ENCODE measurements around the gene TMEM255A.

The TMEM255A gene

GRCh38 chrX:120306630-120307029, 4.6 kb downstream of the TMEM255A start:
- DNase-seq: no peak

DNA sequence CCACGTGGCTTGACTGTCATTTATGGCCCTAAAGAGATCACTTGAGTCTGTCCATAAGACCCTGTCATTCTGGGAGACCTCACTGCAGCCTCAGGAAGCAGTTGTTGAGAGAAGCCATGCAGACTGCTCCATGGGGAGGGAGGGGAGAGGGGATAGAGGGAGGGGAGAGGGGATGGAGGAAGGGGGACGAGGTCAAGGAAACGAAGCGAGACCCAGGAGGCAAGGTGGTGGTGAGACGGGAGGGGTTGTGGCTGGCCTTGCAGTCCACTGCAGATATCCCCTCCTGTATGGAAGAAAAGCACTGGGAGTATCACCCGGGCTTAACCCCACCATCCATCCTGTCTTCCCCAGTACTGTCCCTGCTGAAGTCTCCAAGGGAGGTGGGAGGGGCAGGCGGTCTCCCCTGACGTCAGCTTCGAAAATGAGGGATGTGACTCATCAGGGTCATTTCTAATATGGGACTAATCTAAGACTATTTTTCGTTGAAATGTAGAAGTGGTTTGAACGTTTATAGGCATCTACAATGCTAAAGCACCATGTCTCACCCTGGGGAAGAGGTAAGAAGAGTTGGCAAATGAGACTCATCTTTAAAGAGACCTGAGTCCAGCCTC, 5.6 kb downstream of the TMEM255A start:
- DNase-seq: peak in 3 of 4 experiments; percentile 48 to 58 (median 56)

GRCh38 chrX:120304256-120304655, 7.0 kb downstream of the TMEM255A start:
- peak in 3 of 4 experiments; percentile 32 to 55 (median 35) for DNase-seq

GRCh38 chrX:120302434-120302833, 8.8 kb downstream of the TMEM255A start:
- peak; percentile 15 to 84 (median 67) for DNase-seq

DNA sequence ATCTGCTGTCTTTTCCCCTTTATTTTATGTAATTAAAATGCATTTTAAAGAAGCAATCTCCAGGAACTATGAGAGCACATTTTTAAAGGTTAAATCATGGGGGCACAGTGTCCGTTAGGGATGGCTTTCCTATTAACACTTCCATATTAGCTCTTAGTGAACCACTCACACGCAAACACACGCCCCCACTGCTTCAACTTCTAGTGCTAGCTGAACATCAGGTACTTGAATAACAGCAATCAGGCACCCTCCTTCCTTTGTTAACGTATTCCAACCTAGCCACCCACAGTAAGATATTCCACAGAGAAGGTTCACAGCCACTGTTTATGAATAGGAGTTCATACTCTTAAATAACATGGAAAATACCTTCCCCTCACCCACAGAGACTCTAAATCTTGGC, 9.3 kb downstream of the TMEM255A start:
- DNase-seq: peak in 1 of 4 experiments; percentile 34

DNA sequence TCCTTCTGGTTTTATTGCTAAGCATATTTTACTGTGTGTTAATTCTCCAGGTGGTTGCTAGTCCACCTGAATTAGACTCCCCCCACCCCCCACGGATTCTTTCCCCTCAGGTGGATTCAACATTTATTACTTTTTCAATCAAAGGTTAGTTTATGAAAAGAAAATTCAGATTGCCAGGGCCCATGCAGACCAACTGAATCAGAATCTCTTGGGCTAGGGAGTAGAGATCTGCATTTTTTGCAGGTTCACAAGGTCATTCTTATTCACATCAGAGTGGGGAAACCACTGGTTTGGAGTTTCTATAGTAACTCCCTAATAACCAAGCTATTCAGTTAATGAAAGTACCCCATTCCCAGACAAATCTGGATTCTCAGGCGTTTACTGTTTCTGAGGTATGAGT, 9.8 kb downstream of the TMEM255A start:
- no peak for DNase-seq

DNA sequence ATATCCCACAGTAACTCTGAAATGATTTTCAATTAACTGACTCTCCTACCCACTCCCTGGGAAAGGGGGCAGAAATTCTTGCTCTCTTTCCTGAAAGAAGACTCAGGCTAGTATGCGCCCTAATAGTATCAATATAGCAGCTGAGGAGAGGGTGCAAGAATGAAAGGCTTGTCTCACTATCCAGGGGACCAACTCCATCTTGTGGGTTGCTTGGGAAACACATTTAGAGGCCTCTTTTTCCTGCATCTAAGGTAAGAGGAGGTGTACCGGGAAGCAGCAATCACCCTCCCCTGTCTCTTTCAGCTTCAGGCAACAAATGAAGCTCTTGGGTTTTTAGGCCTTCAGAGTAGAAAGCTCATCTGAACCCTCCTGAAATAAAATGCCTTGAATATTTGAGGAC, 11.3 kb downstream of the TMEM255A start:
- no peak for DNase-seq

- DNase-seq: no peak
These were observed 13.3 kb downstream of the TMEM255A start for GRCh38 chrX:120297923-120298322.

- no peak for DNase-seq
These were observed 16.6 kb downstream of the TMEM255A start for GRCh38 chrX:120294651-120295050.

DNA sequence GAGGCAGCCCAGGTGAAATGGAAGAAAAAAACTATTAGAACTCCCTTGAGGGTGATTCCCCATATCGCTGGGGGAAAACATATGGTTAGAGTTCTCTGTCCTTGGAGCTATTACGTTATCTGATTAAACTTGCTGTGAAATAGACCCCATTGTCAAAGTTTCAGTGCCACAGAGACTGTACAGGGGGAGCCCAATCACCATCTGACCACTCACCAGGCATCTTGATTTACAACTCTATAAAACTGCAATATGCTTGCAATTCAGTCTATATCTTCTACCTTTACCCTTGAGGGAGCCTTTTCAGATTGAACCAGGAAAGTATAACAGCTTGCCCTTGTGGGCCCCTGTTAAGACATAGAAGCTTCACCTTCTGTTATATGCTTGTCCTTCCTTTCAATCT, 18.2 kb downstream of the TMEM255A start:
- no peak for DNase-seq

DNA sequence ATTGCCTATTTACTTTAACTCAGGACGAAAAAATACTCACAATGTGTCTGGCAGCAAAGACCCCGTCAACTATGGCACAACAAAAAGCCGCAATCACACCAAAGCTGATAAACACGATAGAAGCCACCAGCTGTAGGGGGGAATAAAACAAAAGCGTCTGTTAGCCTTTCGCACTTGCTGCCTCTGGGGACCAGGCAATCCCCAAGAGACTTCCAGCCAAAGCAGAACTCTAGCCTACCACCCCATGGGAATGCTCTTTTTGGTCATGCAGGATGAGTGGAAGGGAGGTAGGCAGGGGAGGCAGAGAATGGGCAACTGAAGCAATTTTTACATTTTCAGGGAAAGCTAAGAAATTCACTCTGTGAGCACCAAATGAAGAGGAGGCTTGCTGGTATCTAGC, 20.1 kb downstream of the TMEM255A start:
- DNase-seq: no peak

DNA sequence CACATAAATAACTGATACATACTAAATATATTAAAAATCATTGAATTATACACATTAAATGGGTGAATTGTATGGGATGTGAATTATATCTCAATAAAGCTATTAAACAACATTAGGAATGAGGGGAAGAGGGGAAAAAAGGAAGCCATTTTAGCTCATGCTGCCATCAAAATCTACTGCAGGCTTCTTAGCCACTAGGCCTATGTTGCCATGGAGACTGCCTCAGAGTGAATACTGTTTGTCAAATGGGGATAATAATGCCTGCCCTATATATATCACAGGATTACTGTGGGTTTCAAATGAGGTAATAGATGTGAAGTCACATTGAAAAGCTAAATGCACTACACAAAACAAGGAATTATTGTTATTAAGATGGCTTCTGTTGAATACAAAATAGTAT, 21.2 kb downstream of the TMEM255A start:
- no peak for DNase-seq

DNA sequence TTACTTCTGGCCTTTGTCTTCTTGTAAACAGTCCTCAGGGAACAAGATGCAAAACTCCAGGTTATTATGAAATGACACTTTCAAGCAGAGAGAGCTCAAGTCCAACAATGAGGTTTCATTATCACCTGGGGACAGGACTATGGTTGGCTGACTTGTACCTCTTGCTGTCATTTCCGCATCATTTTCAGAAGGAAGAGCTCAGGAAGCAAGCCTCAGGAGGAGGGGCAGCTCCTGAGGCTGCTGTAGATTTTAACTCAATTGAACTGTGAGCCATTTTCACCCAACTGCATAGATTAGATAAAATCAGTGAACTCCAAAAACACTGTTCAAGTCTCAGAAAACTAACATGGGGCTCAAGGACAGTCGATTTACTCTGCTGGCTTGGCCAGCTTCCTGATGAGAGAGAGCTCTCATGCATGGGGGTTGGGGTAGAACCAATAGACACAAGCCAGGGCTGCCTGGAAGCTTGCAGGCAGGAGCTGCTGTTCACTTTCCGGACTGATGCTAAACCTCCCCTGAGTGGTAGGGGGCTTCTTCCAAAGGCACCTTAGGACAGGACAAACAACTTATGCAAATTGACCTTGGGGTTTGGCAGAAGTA, 23.6 kb downstream of the TMEM255A start:
- DNase-seq: no peak

- no peak for DNase-seq
These were observed 24.3 kb downstream of the TMEM255A start for GRCh38 chrX:120286733-120287512.

DNA sequence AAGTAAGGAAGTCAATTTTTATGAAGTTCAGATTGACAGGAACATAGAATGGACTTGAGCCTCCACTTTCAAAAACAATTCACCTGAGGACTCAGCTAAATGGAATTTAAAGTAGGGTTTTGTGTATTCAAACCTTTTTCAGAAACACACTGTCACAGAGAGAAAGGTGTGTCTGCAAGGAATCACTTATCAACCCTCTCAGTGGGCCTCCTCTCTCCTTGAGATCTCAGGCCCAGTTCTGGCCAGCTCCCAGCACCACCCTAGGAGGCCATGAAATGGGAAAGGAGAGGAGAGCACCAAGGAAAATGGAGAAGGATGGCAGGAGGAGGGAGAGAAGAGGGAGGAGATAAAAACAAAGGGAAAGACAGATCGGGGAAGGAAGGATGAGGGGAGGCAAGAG, 28.6 kb downstream of the TMEM255A start:
- DNase-seq: no peak

DNA sequence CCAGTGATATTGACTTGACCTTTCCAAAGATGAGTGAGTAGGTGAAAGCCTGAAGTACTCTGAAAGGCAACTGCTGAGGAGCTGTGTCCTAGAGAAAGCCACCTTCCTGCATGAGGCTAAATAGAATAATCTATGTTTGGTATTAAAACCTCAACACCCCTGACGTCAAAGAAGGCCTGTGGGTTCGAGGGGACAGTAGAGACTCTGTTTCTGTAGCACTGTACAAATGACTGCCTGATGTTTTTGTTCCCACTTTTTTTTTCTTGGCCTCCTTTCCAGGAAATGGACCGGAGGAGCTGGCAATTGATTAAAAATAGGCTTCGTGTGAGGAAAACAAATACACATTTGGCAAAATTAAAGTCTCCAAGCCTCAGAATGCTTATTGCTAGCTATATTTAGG, 29.5 kb downstream of the TMEM255A start:
- no peak for DNase-seq

- DNase-seq: no peak
These were observed 30.1 kb downstream of the TMEM255A start for GRCh38 chrX:120281021-120281624.

DNA sequence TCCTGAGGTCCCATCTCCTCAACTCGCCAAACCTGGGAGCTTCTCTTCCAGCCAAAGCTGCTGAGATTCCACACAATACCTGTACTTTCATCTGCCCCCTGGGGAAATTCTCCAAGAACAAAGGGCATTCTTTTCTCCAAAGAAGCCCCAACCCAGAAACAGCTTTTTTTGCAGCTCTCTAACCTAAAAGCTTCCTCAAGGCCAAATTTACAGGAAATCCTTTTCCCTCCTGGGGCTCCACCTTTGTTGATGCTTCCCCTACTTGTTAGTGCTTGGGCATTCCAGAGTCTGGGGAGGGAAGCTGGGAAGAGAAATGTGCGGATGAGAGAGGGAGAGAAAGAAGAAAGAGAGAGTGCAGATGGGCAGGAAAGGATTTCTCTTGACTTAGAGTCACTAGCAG, 36.3 kb downstream of the TMEM255A start:
- DNase-seq: no peak

GRCh38 chrX:120274145-120274544, 37.1 kb downstream of the TMEM255A start:
- no peak for DNase-seq

DNA sequence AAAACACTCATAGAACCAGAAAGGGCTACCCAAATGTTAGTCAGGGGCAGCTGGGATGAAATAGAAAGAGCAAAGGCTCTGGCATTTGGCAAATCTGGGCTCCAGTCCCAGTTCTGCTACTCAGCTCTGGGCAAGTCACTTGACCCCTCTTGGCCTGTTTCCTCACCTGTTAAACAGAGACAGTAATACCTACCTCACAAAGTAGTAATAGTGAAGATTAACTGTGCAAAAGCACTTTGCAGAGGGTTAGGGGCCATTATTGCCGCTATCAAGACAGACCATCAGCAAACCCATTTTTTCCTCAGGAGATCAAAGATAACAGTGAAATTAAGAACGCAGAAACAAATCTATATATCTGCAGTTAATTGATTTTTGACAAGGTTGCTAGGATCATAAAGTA, 40.0 kb downstream of the TMEM255A start:
- DNase-seq: no peak

DNA sequence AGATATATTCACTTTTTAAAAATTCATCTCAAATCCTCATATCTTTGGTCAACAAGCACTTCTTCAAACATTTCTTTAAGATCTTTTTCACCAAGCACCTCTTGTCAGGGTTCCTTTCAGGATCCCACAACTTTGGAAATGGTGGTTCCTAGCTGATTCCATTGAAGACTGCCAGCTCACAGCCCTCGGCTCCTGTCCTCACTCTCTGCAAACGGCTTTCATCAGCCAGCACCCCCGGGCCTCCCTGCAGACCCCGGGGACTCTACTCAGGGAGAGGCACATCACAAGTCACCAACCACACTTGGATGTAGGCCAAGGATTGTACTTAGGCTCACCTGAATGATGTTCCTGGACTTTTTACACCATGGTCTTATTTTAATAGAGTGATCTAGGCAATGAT, 40.7 kb downstream of the TMEM255A start:
- DNase-seq: no peak

DNA sequence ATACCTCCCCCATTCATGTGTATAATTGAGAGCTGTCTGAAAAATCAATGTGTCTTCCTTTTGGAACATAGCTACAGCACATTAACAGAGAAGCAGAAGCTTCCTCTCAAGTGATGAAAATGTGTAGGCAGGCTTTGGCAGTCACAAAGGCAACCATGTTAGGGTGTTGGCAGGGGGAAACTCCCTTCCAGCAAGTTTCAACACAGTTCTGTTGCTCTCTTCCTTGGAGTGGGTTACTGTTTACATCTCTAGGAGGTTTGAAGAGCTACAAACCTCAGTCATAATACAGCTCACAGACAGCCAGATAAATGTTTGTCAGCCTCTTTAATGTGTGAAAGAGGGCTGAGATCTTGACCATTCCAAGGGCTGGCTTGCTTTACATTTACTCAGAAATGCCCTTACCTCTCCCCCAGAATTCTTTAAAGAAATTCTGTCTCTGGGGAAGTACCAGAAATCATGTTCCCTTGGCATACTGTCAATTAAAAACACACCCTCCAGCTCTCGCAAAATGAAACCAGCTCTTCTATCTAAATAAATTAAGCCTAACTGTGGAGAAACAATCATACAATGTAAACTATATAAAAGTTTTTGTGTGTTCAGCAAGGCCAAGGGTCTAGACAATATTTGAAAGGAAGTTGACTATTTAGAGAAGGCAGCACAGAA, 41.8 kb downstream of the TMEM255A start:
- DNase-seq: peak; percentile 60 to 86 (median 76)

DNA sequence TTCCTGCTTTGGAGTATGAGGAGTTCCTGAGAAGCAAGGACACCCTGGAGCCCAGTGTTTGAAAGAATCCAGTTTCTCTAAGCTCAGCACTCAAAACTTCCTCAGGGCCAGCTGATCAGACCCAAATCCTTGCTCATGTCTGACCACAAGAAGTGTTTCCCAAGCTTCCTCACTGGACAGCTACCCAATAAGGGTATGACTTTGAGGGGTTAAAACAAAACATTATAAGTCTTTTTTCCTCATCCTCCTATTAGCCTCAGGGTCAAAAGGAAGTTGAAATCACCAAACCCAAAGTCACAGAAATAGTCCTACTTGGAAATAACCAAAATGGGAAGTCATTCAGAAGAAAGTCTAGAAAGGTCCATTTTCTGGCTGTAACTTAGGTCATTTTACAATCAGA, 46.9 kb downstream of the TMEM255A start:
- DNase-seq: peak; percentile 59 to 80 (median 76)

Data from suppressor macrophage (primary cell).